GM18502 (cell line): ENCODE results near the gene GNPAT.
"Not testable (repeated sequence)": the region's sequence is repeated elsewhere in the genome, so short reads cannot be mapped to it uniquely, and the experiment has no call there.

Source experiments
- ATAC-seq: cut with Tn5 transposase; IDR thresholded peaks from one replicate; pipeline ENCODE4 v1.9.1; 2021; ENCODE audit warnings: mild to moderate bottlenecking; ENCODE audit not compliant: unreplicated experiment, poor library complexity

The GNPAT gene

GRCh38 chr1:231212301-231212700, 28.7 kb upstream of the GNPAT start:
- not testable (repeated sequence) for ATAC-seq

DNA sequence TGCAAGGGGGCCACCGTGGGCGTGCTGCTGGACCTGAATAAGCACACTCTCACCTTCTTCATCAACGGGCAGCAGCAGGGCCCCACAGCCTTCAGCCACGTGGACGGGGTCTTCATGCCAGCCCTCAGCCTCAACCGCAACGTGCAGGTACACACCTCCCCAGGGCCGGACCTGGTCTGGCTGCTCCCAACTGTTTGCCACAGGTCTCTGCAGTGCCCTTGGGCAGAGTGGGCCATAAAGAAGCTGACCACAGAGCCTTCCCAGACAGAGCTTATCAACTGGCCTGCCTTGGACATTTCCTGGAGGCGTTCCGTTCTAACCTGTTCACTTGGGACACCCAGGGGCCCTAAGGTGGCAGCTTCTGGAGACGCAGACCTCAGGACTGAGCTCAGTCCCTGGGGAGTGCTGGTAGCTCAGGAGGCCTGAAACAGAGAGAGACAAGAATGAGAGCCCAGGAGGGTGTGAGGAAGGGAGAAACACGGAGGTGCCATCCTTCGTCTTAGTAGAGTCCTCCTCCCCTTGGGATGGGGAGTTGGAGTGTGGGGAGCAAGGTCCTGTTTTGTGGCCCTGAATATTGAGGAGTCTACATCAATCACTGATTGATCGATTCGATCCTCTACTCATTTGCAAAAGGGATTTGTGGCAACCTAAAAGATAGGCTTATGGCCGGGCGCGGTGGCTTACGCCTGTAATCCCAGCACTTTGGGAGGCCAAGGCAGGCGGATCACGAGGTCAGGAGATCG, 27.0 kb upstream of the GNPAT start:
- ATAC-seq, result no peak

GRCh38 chr1:231214918-231215680, 25.9 kb upstream of the GNPAT start:
- no peak for ATAC-seq

- no peak for ATAC-seq
Measured at GRCh38 chr1:231215681-231216385, 25.2 kb upstream of the GNPAT start.

DNA sequence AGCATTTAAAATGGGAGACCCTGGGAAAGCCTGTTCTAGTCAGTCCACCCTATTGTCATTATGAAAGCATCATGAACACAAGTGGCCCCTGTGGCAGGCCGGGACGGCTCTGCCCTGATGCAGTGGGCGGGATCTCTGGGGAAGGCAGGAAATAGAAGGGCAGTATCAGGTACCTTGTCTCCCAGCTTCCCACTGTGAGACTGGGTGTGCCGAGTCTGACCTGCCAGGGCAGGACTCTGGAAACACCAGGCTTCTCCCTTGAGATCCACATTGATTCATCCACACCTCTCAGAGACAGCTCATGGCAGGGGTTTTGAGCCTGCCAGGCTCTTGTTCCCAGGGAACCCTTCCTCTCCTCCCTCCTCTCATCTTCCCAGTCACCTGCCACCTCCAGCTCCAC, 24.5 kb upstream of the GNPAT start:
- ATAC-seq, result no peak

GRCh38 chr1:231217056-231217455, 24.0 kb upstream of the GNPAT start:
- no peak for ATAC-seq

- no peak for ATAC-seq
Measured at GRCh38 chr1:231218078-231218477, 22.9 kb upstream of the GNPAT start.

- no peak for ATAC-seq
Measured at GRCh38 chr1:231219422-231220401, 21.3 kb upstream of the GNPAT start.

GRCh38 chr1:231220801-231221200, 20.2 kb upstream of the GNPAT start:
- ATAC-seq, result no peak

GRCh38 chr1:231226156-231226555, 14.9 kb upstream of the GNPAT start:
- no peak for ATAC-seq

DNA sequence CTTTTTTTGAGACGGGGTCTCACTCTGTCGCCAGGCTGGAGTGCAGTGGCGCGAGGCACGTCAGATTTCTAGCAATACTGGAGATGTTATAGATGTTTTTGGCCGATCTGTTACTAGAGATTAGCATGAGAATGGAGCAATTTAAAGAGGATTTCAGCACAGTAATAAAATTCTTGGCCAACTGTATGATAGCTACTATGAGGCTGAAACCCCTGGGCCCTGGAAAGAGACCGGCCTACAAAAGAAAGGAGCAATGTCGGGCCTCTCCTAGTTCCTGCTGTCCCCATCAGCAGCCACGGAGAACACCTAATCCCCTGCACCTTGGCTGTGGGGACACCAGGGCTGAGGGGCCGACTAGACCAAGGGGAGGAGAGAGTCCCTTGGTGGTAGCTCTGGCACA, 9.5 kb upstream of the GNPAT start:
- ATAC-seq, result no peak

DNA sequence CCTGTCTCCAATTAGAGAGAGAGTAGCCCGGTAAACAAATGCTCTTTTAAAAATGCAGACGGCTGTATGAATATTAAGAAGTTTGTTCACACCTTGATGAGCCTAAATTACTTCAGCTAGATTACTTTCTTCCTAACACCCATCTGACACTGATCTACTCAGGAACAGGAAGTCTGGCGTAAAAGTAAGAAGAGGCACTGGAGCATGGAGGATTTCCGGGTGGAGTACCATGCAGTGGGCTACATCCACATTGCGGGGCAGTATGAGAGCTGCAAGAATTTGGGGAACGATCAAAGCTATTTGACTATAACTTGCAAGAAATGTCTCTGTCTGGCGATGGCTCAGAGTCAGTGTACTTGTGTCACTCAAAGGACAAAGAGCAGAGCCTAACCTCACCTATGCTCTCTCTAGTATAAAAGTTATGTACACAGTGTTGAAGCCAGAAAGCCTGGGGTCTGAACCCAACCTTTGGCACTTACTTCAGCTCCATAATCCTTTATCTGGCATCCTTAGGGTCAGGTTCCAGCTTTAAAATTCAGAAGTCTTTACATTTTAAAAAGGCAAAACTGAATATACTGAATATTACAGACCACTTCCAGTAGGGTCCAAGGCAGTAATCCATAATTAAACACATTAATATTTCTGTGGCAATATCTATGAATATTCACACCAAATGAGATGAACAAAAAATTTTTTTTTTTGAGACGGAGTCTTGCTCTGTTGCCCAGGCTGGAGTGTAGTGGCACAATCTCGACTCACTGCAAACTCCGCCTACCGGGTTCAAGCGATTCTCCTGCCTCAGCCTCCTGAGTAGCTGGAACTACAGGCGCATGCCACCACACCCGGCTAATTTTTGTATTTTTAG, 7.9 kb upstream of the GNPAT start:
- ATAC-seq, result no peak

DNA sequence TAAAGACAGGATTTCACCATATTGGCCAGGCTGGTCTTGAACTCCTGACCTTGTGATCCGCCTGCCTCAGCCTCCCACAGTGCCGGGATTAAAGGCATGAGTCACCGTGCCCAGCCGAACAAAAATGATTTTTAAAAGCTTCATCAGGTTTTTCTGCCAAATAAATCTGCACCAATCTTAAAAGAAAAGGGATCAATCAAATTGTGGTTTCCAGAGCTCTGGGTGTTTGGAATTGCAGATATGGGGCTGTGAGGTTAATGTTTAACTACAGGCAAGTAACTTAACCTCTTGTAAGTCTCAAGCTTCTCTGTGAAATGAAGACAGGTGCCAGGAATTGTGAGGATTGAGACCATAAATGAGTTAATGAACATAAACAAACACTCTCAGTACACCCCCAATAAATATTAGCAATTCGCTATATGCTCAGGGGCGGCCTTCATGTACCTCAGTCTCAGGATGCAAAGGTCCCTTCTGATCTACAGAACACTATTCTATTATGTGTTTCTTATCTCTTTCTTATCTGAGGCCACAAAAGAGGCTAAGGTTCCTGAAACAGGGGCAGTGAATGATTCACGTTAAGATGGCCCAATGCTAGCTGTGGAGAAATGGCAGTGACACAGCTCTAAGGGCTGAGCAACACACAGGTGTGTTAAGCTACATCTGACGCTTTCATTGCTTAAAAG, 7.1 kb upstream of the GNPAT start:
- ATAC-seq, result no peak

DNA sequence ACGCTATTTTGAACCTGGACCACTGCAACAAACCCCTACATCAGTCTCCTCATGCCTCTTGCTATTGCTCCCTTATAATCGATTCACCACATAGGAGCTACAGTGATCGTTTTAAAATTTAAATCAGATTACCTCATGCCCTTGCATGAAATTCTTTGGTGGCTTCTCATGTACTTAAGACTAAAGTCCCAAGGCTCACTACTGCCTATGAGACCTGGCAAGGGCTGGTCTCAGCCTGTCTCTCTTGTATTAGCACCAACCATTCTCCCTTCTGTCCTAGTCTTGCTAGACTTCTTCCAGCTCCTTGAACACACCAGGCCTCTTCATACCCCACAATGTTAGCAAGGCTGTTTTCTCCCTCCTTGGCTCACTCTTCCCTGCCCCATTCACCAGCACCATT, 6.5 kb upstream of the GNPAT start:
- ATAC-seq, result no peak

DNA sequence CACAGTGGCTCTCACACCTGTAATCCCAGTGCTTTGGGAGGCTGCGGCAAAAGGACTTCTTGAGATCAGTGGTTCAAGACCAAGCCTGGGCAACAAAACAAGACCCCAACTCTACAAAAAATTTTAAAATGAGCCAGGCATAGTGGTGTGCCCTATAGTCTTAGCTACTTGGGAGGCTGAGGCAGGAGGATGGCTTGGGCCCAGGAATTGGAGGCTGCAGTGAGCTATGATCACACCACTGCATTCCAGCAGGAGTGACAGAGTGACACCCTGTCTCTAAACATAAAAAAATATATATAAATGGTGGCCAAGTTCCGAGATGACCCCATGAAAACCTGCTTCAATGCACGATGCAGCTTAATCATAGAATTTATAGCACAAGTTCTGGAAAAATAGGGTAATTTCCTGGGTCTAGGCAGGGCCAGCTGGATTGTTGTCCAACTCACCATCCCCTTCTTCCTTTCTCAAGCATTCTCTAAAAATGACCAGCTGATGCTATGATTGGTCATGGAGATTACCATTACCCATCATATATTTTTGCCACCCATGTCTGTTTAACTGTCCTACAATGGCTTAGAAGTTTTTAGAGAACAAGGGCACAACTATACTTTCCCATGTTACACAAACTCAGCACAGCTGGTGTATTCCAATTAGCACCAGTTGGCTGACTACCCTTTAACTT, 5.3 kb upstream of the GNPAT start:
- ATAC-seq, result no peak

- ATAC-seq, result no peak
Measured at GRCh38 chr1:231236208-231236591, 4.8 kb upstream of the GNPAT start.

DNA sequence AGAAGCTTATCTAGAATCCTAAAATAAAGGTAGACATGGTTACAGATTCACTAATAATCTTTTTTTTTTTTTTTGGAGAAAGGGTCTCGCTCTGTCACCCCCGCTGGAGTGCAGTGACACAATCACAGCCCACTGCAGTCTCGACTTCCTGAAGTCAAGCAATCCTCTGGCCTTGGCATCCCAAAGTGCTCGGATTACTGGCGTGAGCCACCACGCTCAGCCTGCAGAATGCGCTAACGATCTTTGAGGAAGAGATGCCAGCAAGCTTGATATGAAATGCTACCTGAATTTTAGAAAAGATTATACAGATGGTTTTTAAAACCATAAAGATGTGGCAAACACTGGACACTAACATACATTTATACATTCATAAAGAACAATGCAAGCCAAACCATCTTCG, 4.1 kb upstream of the GNPAT start:
- no peak for ATAC-seq

- ATAC-seq, result no peak
Measured at GRCh38 chr1:231238298-231238697, 2.7 kb upstream of the GNPAT start.
